GM13977 (cell line): ENCODE results near the gene EXD3.
"Not testable (repeated sequence)": the region's sequence is repeated elsewhere in the genome, so short reads cannot be mapped to it uniquely, and the experiment has no call there.

Source experiments
- DNase-seq: peaks from one replicate; pipeline ENCODE4 v3.0.0; 2012; ENCODE audit warnings: low spot score
- CTCF ChIP-seq: IDR thresholded peaks from 2 replicates; pipeline ENCODE4 v1.5.1; 2012; ENCODE audit warnings: mild to moderate bottlenecking, control low read depth; ENCODE audit not compliant: insufficient read depth; ENCODE audit errors: extremely low read depth, missing control alignments
- in situ Hi-C: fragments of 300-500 bp; cut with MboI; formaldehyde crosslinking; loops from one replicate; pipeline ENCODE4 v1.12.0; 2022; ENCODE audit warnings: low sequenced_read_pairs, low pct_unique_long_range_greater_than_20kb, mixed read lengths, inconsistent platforms; ENCODE audit not compliant: unreplicated experiment

The EXD3 gene

GRCh38 chr9:137389428-137389746 lies 33.6 kb downstream of the EXD3 start:
- in situ Hi-C loops: no loop called here
- DNase-seq: no peak
- TF ChIP-seq CTCF: no peak

- no peak for TF ChIP-seq CTCF
- DNase-seq: no peak
- in situ Hi-C loops: no loop called here
These were observed 34.2 kb downstream of the EXD3 start for GRCh38 chr9:137388589-137389427.

- TF ChIP-seq CTCF: no peak
- in situ Hi-C loops: no loop called here
These were observed 34.9 kb downstream of the EXD3 start for GRCh38 chr9:137387891-137388560.

DNA sequence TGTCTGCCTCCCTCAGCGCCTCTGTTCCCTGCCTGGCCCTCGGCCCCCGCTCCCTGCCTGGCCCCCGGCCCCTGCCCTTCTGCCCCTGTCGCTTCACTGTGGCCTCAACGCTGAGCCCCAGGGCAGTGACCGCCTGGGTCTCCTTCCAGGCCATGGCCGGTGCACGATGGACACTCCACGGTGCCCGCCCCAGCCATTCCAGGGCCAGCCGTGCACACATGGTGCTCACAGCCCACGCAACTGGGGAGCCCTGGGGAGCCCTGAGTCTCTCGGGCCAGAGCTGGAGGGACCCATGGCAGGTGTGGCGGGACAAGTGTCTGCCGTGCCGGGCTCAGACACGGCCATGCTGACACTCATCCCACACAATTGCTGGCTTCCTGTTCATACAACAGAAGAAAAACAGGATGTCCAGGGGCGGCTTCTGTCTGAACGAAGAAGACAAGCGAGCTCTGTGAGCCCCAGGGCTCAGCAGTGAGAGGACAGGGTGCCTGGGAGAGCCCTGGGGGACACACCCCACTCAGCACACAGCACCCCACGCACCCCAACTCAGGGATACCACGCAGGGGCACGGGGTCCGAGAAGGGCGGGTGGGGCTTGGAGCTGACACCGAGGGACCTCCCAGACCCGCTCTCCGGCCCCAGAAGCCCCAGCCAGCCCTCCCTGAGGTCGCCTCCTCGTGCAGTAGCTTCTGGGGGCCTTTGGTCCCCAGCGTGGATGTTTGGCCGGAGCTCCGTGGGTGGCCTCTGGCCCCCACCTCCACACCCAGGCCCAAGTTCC lies 35.7 kb downstream of the EXD3 start:
- DNase-seq: no peak
- in situ Hi-C loops: no loop called here
- no peak for TF ChIP-seq CTCF

More at GRCh38 chr9:137387891-137388560, 34.9 kb downstream of the EXD3 start:
- no peak for DNase-seq

GRCh38 chr9:137386507-137387113 lies 36.4 kb downstream of the EXD3 start:
- DNase-seq, in situ Hi-C loops: not testable (repeated sequence)

DNA sequence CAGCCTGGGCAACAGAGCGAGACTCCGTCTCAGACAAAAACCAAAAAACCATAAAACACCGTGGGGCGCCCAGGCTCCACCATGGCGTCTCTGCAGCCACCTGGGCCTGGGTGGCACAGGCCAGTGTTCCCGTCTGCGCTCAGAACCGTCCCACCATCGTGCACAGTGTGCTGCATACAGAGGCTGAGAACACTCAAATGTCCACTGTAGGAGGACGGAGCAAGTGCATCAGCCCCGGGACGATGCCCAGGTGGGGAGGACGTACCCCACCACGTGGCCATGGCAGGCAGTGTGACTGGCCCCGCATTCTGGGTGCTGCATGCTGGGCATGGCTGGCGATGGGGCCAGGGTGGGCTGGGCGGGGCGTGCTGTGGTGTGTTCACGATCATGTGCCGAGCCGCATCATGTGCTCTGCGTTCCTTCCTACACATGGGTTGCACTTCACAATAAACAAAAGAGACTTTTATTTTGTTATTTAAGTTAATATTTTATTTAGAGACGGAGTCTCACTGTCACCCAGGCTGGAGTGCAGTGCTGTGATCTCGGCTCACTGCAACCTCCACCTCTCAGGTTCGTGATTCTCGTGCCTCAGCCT lies 37.8 kb downstream of the EXD3 start:
- in situ Hi-C loops: no loop called here
- no peak for DNase-seq
- TF ChIP-seq CTCF: no peak
